ENCODE data around the gene PNISR. TPM values are rescaled to one million over a fixed set of nuclear protein-coding genes. Genes with fewer than 3 reads are reported as not detected.

Gene PNISR
- total RNA-seq, 1 donor from 2014 or later = 98.4 TPM

- intact Hi-C loops (cut with micrococcal nuclease) = loop anchor here (1.0 to 2.0 kb wide), 5 partner anchors 30 to 447 kb away; partner anchors contain the start of gene FBXL4
- Mint-ChIP-seq H3K9me3 (no peaks in the 10 kb centered on the region), H3K4me3 (peak within 1 kb of the TSS; percentile 94), H3K4me1 (ENCODE audit: low read depth) (peaks cover 11% of the 10 kb centered on the region), H3K36me3 (ENCODE audit: low read depth) (peaks cover 4% of the 10 kb centered on the region), H3K27me3 (ENCODE audit: insufficient read depth) (no peaks in the 10 kb centered on the region), H3K27ac (peak within 1 kb of the TSS; percentile 88)
- DNase-seq (ENCODE audit: low spot score) = peak; percentile 56
These were observed 31.2 kb downstream of the PNISR start, which contains the start of gene COQ3 for GRCh38 chr6:99393698-99394531. TSS of gene COQ3 (minus strand) at chr6:99394195. CDS start at chr6:99394179, 16 bp downstream.

GRCh38 chr6:99393366-99393697, 31.8 kb downstream of the PNISR start:
- Mint-ChIP-seq H3K36me3 (ENCODE audit: low read depth) (peaks cover 4% of the 10 kb centered on the region), H3K4me3 (peak overlapping the region; percentile 94), H3K4me1 (ENCODE audit: low read depth) (peaks cover 11% of the 10 kb centered on the region), H3K27ac (peak overlapping the region; percentile 88), H3K27me3 (ENCODE audit: insufficient read depth) (no peaks in the 10 kb centered on the region), H3K9me3 (no peaks in the 10 kb centered on the region)
- DNase-seq (ENCODE audit: low spot score) = no peak
- intact Hi-C loops (cut with micrococcal nuclease) = loop anchor here (1.0 kb wide), 2 partner anchors 31 to 63 kb away; no protein-coding TSS in a partner anchor

GRCh38 chr6:99390896-99391295, 34.2 kb downstream of the PNISR start:
- Mint-ChIP-seq H3K9me3 (no peaks in the 10 kb centered on the region), H3K4me1 (ENCODE audit: low read depth) (peaks cover 11% of the 10 kb centered on the region), H3K27ac (no peak overlapping the region), H3K27me3 (ENCODE audit: insufficient read depth) (no peaks in the 10 kb centered on the region), H3K4me3 (no peak overlapping the region), H3K36me3 (ENCODE audit: low read depth) (peaks cover 1% of the 10 kb centered on the region)
- intact Hi-C loops (cut with micrococcal nuclease) = no loop called here
- no peak for DNase-seq (ENCODE audit: low spot score)

- Mint-ChIP-seq H3K36me3 (ENCODE audit: low read depth) (no peaks in the 10 kb centered on the region), H3K9me3 (no peaks in the 10 kb centered on the region), H3K4me3 (no peak overlapping the region), H3K27me3 (ENCODE audit: insufficient read depth) (no peaks in the 10 kb centered on the region), H3K4me1 (ENCODE audit: low read depth) (no peaks in the 10 kb centered on the region), H3K27ac (no peak overlapping the region)
- DNase-seq (ENCODE audit: low spot score) = no peak
- intact Hi-C loops (cut with micrococcal nuclease) = no loop called here
These were observed 40.6 kb downstream of the PNISR start for GRCh38 chr6:99384507-99384906.

- H3K27me3 Mint-ChIP-seq (ENCODE audit: insufficient read depth) = no peaks in the 10 kb centered on the region
- no peaks in the 10 kb centered on the region for H3K4me1 Mint-ChIP-seq (ENCODE audit: low read depth)
- no peak overlapping the region for H3K4me3 Mint-ChIP-seq
- peaks cover 2% of the 10 kb centered on the region for H3K36me3 Mint-ChIP-seq (ENCODE audit: low read depth)
- no peak overlapping the region for H3K27ac Mint-ChIP-seq
- H3K9me3 Mint-ChIP-seq = no peaks in the 10 kb centered on the region
- intact Hi-C loops (cut with micrococcal nuclease) = no loop called here
- no peak for DNase-seq (ENCODE audit: low spot score)
These were observed 46.5 kb downstream of the PNISR start for GRCh38 chr6:99378636-99379035.

- Mint-ChIP-seq H3K4me3 (no peak overlapping the region), H3K9me3 (no peaks in the 10 kb centered on the region), H3K36me3 (ENCODE audit: low read depth) (no peaks in the 10 kb centered on the region), H3K4me1 (ENCODE audit: low read depth) (no peaks in the 10 kb centered on the region), H3K27ac (no peak overlapping the region), H3K27me3 (ENCODE audit: insufficient read depth) (no peaks in the 10 kb centered on the region)
- intact Hi-C loops (cut with micrococcal nuclease) = no loop called here
- DNase-seq (ENCODE audit: low spot score) = no peak
These were observed 55.6 kb downstream of the PNISR start for GRCh38 chr6:99369533-99369932.

GRCh38 chr6:99366852-99367251, 58.3 kb downstream of the PNISR start:
- H3K27me3 Mint-ChIP-seq (ENCODE audit: insufficient read depth) = peaks cover 2% of the 10 kb centered on the region
- no peaks in the 10 kb centered on the region for H3K9me3 Mint-ChIP-seq
- H3K27ac Mint-ChIP-seq = no peak overlapping the region
- no peak overlapping the region for H3K4me3 Mint-ChIP-seq
- H3K36me3 Mint-ChIP-seq (ENCODE audit: low read depth) = no peaks in the 10 kb centered on the region
- intact Hi-C loops (cut with micrococcal nuclease) = no loop called here
- DNase-seq (ENCODE audit: low spot score) = no peak
- peaks cover 14% of the 10 kb centered on the region for H3K4me1 Mint-ChIP-seq (ENCODE audit: low read depth)

GRCh38 chr6:99364026-99364425, 61.1 kb downstream of the PNISR start:
- no peak overlapping the region for H3K4me3 Mint-ChIP-seq
- peak overlapping the region; percentile 47 for H3K27ac Mint-ChIP-seq
- intact Hi-C loops (cut with micrococcal nuclease) = loop anchor here (2.0 kb wide), 1 partner anchor 33 kb away; no protein-coding TSS in a partner anchor
- DNase-seq (ENCODE audit: low spot score) = no peak
- no peaks in the 10 kb centered on the region for H3K9me3 Mint-ChIP-seq
- H3K27me3 Mint-ChIP-seq (ENCODE audit: insufficient read depth) = peaks cover 4% of the 10 kb centered on the region
- H3K36me3 Mint-ChIP-seq (ENCODE audit: low read depth) = no peaks in the 10 kb centered on the region
- H3K4me1 Mint-ChIP-seq (ENCODE audit: low read depth) = peaks cover 14% of the 10 kb centered on the region

GRCh38 chr6:99362678-99363268, 62.3 kb downstream of the PNISR start:
- peaks cover 4% of the 10 kb centered on the region for H3K27me3 Mint-ChIP-seq (ENCODE audit: insufficient read depth)
- H3K4me1 Mint-ChIP-seq (ENCODE audit: low read depth) = peaks cover 14% of the 10 kb centered on the region
- no peak for DNase-seq (ENCODE audit: low spot score)
- H3K36me3 Mint-ChIP-seq (ENCODE audit: low read depth) = no peaks in the 10 kb centered on the region
- no peaks in the 10 kb centered on the region for H3K9me3 Mint-ChIP-seq
- no peak overlapping the region for H3K4me3 Mint-ChIP-seq
- intact Hi-C loops (cut with micrococcal nuclease) = loop anchor here (2.0 kb wide), 2 partner anchors 32 to 62 kb away; partner anchors contain the start of genes COQ3 and PNISR
- H3K27ac Mint-ChIP-seq = no peak overlapping the region

- Mint-ChIP-seq H3K9me3 (no peaks in the 10 kb centered on the region), H3K4me1 (ENCODE audit: low read depth) (peaks cover 14% of the 10 kb centered on the region), H3K36me3 (ENCODE audit: low read depth) (no peaks in the 10 kb centered on the region), H3K27me3 (ENCODE audit: insufficient read depth) (peaks cover 16% of the 10 kb centered on the region), H3K4me3 (no peak overlapping the region), H3K27ac (no peak overlapping the region)
- DNase-seq (ENCODE audit: low spot score) = no peak
- intact Hi-C loops (cut with micrococcal nuclease) = no loop called here
These were observed 65.3 kb downstream of the PNISR start for GRCh38 chr6:99359800-99360199.

- intact Hi-C loops (cut with micrococcal nuclease) = no loop called here
- no peak overlapping the region for H3K27ac Mint-ChIP-seq
- H3K9me3 Mint-ChIP-seq = no peaks in the 10 kb centered on the region
- H3K27me3 Mint-ChIP-seq (ENCODE audit: insufficient read depth) = peaks cover 35% of the 10 kb centered on the region
- H3K4me1 Mint-ChIP-seq (ENCODE audit: low read depth) = no peaks in the 10 kb centered on the region
- no peaks in the 10 kb centered on the region for H3K36me3 Mint-ChIP-seq (ENCODE audit: low read depth)
- no peak for DNase-seq (ENCODE audit: low spot score)
- H3K4me3 Mint-ChIP-seq = no peak overlapping the region
These were observed 68.5 kb downstream of the PNISR start for GRCh38 chr6:99356641-99357040.

GRCh38 chr6:99354983-99355382, 70.1 kb downstream of the PNISR start:
- Mint-ChIP-seq H3K9me3 (no peaks in the 10 kb centered on the region), H3K27ac (no peak overlapping the region), H3K27me3 (ENCODE audit: insufficient read depth) (peaks cover 45% of the 10 kb centered on the region), H3K4me1 (ENCODE audit: low read depth) (peaks cover 4% of the 10 kb centered on the region), H3K4me3 (no peak overlapping the region), H3K36me3 (ENCODE audit: low read depth) (no peaks in the 10 kb centered on the region)
- intact Hi-C loops (cut with micrococcal nuclease) = no loop called here
- no peak for DNase-seq (ENCODE audit: low spot score)

- intact Hi-C loops (cut with micrococcal nuclease) = no loop called here
- Mint-ChIP-seq H3K9me3 (no peaks in the 10 kb centered on the region), H3K27ac (no peak overlapping the region), H3K4me3 (no peak overlapping the region), H3K4me1 (ENCODE audit: low read depth) (peaks cover 4% of the 10 kb centered on the region), H3K27me3 (ENCODE audit: insufficient read depth) (peaks cover 55% of the 10 kb centered on the region), H3K36me3 (ENCODE audit: low read depth) (no peaks in the 10 kb centered on the region)
- DNase-seq (ENCODE audit: low spot score) = no peak
These were observed 72.0 kb downstream of the PNISR start for GRCh38 chr6:99353126-99353525.

Measured in activated T-helper 1 cell treated with anti-CD3 and anti-CD28 coated beads, Interleukin-12 subunit alpha, Interleukin-12 subunit beta, Interleukin-2, Interleukin-4 antibody, amounts not matched to agents 30 ng/mL and 10 ng/mL and 1 ng/mL, durations not matched to agents 14 hours and 24 hours and 36 hours (primary cell).